Type B pancreatic cell (in vitro differentiated cells): ENCODE measurements around the gene GRIN2A. TPM values are rescaled to one million over a fixed set of nuclear protein-coding genes. Genes with fewer than 3 reads are reported as not detected.

Source experiments
- DNase-seq: peaks from one replicate; pipeline ENCODE4 v3.0.0; 2021; ENCODE audit warnings: mixed read lengths; ENCODE audit not compliant: unreplicated experiment; ENCODE audit errors: extremely low spot score
- H3K27ac Mint-ChIP-seq: 2 replicates; pipeline ENCODE4 v1.8.0; 2021; ENCODE audit warnings: mild to moderate bottlenecking, mixed read lengths
- H3K27me3 Mint-ChIP-seq: 2 replicates; pipeline ENCODE4 v1.8.0; 2021; ENCODE audit warnings: mixed read lengths
- H3K36me3 Mint-ChIP-seq: 2 replicates; pipeline ENCODE4 v1.8.0; 2021; ENCODE audit warnings: mixed read lengths
- H3K4me1 Mint-ChIP-seq: one replicate; pipeline ENCODE4 v1.8.0; 2021; ENCODE audit warnings: mixed read lengths; ENCODE audit not compliant: unreplicated experiment
- H3K4me3 Mint-ChIP-seq: 2 replicates; pipeline ENCODE4 v1.8.0; 2021; ENCODE audit warnings: mild to moderate bottlenecking, mixed read lengths
- H3K9me3 Mint-ChIP-seq: 2 replicates; pipeline ENCODE4 v1.8.0; 2021; ENCODE audit warnings: mixed read lengths
- CTCF ChIP-seq: fragments of 200-600 bp; sonication (generic); conservative IDR thresholded peaks from 2 replicates; pipeline ENCODE4 v1.5.0; 2021; ENCODE audit warnings: antibody characterized with exemption, mild to moderate bottlenecking
- total RNA-seq: library from RNA; stranded (reverse); gene quantifications from 2 replicates; pipeline ENCODE4 v1.2.1, GENCODE V29; 2021; ENCODE audit warnings: low replicate concordance

The GRIN2A gene
- total RNA-seq, 1 donor from 2014 or later = 7.1 TPM

DNA sequence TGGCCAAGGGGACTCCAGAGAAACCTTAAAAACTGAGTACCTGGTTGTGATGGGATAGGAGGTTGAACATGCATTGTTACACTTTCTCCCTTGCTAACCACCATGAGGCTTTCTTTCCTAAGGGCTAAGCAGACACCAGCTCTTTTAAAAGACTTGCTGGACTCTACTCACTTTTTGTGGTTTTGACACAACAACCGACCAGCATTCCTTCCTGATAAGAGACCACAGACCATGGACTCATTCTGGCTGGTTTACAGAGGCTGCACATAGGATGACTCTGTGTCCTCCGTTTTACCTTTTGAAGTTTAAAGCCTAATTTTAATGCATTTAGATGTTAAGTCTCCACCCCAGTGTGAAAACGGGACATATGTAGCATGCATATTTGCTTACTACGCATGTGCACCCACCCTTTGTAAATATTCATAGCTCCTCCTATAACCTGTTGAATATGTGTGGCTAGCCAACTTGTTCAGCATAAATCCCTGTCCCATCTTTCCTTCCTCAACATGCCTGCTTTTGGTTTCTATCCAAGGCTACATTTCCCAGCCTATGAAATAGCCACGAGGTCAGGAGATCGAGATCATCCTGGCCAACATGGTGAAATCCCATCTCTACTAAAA lies 475.9 kb downstream of the GRIN2A start:
- Mint-ChIP-seq H3K9me3 (no peaks in the 10 kb centered on the region), H3K27me3 (peaks cover 7% of the 10 kb centered on the region), H3K4me3 (no peak overlapping the region), H3K27ac (no peak overlapping the region), H3K36me3 (no peaks in the 10 kb centered on the region), H3K4me1 (no peaks in the 10 kb centered on the region)
- DNase-seq = no peak
- TF ChIP-seq CTCF = no peak

DNA sequence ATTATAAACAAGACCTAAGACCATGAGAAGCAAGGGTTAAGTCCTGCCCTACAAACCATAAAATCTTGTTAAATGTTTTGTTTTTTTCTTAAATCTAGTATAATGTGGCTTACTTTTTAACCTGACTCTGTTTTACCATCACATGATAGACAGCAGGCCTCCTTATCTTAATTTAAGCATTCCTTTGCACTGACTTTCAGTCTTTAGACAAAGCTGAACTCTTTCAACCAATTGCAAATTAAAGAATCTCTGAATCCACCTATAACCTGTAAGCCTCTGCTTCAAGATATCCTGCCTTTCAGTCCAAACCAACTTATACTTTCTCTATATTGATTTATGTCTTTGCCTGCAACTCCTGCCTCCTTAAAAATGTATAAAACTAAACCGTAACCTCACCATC lies 478.5 kb downstream of the GRIN2A start:
- Mint-ChIP-seq H3K36me3 (no peaks in the 10 kb centered on the region), H3K4me1 (no peaks in the 10 kb centered on the region), H3K27ac (no peak overlapping the region), H3K4me3 (no peak overlapping the region), H3K9me3 (no peaks in the 10 kb centered on the region), H3K27me3 (peaks cover 2% of the 10 kb centered on the region)
- DNase-seq = no peak
- TF ChIP-seq CTCF = no peak

Other genes with a start within 250 kb of the GRIN2A start
- gene ATF7IP2, start 203.6 kb upstream of the GRIN2A start, total RNA-seq = 15.5 and 27.5 TPM in 2 replicates